GM21381 (cell line): Measurements from ENCODE around the gene PEX11B.
"Not testable (repeated sequence)": the region's sequence is repeated elsewhere in the genome, so short reads cannot be mapped to it uniquely, and the experiment has no call there.

Experiments used
- ATAC-seq: cut with Tn5 transposase; IDR thresholded peaks from one replicate; pipeline ENCODE4 v1.9.1; 2021; ENCODE audit warnings: mild to moderate bottlenecking, moderate library complexity; ENCODE audit not compliant: unreplicated experiment

PEX11B gene

GRCh38 chr1:145953861-145954260, 35.3 kb upstream of the PEX11B start:
- ATAC-seq, result no peak

DNA sequence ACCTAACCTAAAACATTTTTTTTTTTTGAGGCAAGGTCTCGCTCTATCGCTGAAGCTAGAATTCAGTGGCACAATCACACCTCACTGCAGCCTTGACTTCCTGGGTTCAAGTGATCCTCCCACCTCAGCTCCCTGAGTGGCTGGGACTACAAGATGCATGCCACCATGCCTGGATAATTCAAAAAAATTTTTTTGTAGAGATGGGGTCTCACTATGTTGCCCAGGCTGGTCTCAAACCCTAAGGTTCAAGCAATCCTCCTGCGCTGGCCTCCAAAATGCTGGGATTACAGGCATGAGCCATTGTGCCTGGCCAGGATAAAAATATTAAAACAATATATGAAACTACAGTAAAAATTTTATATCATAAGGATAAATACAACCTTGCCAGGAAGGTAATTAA, 34.4 kb upstream of the PEX11B start:
- ATAC-seq, result no peak

- no peak for ATAC-seq
These were observed 33.0 kb upstream of the PEX11B start for GRCh38 chr1:145951526-145951925.

DNA sequence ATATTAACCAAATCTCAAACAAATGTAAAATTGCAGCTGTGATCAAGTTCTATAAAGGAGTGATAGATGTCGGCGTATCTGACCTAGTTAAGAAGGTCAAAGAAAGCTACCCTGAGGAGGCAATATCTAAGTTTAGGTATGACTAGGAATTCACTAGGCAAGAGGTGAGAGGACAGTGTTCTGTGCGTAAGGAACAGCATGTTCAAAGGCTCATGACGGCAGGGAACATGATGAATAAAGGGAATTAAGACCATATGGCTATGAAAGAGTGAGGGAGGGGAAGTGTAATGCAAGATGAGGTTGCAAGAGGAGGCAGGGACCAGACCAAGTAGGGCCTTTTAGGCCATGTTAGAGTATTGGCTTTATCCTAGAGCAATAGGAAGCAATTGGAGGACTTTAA, 30.7 kb upstream of the PEX11B start:
- ATAC-seq, result no peak

- ATAC-seq, result no peak
These were observed 29.0 kb upstream of the PEX11B start for GRCh38 chr1:145947551-145947950.

DNA sequence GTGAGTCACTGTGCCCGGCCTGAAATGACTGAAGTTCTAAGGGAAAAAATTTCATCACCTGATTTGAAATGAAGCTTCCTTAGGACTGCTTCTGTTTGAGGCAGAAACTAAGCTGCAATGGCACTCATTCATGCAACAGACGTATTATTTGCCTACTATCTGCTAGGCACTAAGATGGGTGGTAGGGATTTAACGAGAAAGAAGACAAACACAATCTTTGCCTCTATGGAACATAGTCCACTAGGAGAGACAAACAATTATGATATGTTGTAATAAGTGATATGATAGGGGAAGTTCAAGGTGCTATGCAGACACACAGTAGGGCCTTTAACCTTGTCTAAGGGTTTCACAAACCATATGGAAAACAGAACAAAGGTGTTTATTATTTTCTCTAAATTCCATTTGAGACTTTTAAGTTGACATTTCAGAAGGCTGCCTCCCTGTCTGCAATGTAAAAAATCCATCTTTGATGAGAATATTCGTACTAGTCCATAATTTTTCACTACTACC, 28.0 kb upstream of the PEX11B start:
- no peak for ATAC-seq

DNA sequence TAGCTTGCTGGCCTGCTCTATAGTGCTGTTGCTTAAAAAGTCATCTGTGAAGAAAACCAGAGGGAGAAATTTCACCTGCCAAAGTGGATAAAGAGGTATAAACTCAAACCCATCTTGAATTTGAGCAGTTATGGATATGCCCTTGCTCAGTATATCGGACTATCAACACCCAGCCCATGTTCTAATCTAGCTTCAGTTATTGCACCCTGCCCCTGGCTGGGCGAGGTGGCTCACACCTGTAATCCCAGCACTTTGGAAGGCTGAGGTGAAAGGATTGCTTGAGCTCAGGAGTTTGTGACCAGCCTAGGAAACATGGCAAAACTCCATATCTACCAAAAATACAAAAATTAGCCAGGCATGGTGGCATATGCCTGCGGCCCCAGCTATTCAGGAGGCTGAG, 26.0 kb upstream of the PEX11B start:
- no peak for ATAC-seq

DNA sequence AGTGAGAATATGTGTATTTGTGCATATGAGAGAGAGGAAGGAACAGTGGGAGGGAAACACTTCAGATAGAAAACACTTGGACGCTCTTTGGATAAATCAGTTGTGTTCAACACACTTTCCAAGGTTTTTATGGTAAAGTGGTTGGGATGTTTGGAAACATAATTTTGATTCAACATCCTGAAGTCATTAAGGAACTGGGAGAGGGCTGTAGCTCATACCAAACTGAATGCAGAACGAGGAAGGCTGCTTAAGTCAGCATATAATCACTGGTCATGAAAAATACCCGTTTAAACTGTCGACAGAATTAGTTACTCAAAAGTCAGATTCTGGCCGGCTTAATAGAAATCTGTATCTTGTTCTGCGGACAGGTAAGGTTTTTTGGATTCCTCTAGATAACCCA, 24.4 kb upstream of the PEX11B start:
- no peak for ATAC-seq

GRCh38 chr1:145942405-145942804, 23.9 kb upstream of the PEX11B start:
- no peak for ATAC-seq

DNA sequence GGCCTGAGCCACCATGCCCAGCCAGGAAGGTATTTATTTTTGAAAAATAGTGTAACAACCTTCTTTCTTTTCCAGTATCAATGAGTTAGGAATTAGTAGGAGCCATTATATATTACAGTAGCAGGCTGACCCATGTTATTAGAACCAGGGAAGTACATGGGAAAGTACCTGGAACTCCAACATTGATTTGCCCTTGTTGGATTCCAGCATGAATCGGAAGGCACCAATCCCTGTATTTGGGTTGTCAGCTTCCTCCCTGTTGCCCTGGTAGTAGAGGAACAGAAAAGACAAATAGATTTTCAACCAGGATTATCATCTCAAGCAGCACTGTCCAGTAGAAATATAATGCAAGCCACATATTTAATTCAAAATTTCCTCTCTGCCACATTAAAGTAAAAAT, 18.9 kb upstream of the PEX11B start:
- ATAC-seq, result no peak

DNA sequence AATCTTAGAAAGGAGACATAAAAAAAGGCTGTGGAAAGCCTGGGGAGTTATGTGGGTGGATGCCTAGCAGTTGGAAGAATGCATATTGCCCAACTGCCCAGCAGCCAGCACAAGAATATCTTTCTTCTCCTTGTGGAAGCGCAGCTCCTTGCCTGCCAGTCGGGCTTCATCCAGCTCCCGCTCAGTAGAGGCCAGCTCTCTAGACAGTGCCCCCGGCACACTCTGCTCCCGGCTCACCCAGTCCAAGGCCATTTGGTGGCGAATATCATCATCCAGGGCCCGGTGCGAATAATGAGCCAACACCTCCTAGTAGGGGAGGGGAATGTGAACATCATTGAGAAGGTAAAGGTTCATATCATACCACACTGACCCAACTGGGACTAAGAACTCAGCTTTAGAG, 17.7 kb upstream of the PEX11B start:
- ATAC-seq, result no peak

DNA sequence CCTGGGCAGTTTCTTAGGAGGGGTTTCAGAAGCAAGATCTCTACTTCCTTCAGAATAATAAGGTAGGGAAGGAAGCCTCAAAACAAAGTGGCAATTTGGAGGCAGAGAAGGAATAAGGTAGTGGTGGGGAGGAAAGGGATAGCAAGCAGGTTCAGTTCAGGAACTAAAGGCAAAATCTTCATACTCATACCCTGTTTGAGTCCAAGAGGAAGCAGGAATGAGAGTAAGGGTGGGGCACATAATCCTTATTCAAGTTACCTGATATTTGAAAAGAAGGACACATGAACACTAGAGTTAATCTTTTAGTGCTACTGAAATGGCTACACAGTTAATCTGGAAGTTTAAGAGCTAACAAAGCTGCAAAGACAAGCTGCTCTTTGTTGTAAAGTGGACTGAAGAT, 17.2 kb upstream of the PEX11B start:
- no peak for ATAC-seq

GRCh38 chr1:145932522-145933009, 14.0 kb upstream of the PEX11B start:
- ATAC-seq, result not testable (repeated sequence)

- no peak for ATAC-seq
These were observed 9.6 kb upstream of the PEX11B start for GRCh38 chr1:145927916-145928643.

DNA sequence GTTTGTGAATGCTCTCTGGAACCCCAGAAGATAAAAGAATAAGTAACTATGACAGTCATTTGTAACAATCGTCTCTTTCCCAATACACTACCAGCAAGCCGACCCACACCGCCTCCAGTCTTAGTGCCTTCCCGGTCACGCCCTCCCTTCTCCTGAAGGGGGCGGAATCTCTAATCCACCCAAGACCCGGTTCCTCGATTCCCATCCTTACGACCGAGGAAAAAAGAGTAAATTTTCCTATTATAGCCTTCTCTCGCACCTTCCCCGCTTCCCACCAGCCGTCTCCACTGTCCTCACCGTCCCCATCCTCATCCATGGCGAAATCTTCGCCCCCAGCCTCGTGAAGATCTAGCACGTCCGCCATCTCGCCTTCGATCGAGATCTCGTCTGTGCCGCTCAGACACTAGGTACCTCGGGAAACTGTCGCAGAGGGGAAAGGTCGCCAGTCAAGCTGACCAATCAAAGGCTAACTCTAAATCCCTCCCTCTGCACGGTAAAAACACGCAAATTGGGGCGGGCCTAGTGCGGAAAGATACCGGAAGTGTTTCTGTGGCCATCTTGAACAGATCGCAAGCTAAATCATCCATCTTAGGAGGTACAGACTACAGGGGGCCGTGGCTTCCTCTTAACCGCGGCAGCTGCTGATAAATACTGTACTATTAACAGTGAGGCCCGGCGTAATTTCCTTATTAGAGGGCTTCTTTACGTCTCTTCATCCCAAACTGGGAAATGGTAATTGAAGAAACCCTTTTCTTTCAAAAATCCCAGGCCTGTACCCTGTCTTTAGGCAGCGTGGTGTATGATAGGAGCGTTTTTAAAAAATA, 8.8 kb upstream of the PEX11B start, which contains the start of gene RBM8A:
RBM8A (minus strand) TSS at position 422 of the 824 bp plus-strand sequence; CDS start at position 364, 58 bp downstream.
- peak; percentile 94 for ATAC-seq

GRCh38 chr1:145926686-145927062, 8.2 kb upstream of the PEX11B start:
- peak; percentile 4 for ATAC-seq

- ATAC-seq, result no peak
These were observed 3.7 kb upstream of the PEX11B start for GRCh38 chr1:145922266-145922665.

DNA sequence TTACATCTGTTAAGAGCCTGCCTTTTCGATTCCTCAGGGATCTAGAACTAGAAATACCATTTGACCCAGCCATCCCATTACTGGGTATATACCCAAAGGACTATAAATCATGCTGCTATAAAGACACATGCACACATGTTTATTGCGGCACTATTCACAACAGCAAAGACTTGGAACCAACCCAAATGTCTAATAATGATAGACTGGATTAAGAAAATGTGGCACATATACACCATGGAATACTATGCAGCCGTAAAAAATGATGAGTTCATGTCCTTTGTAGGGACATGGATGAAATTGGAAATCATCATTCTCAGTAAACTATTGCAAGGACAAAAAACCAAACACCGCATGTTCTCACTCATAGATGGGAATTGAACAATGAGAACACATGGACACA, 1.8 kb upstream of the PEX11B start:
- not testable (repeated sequence) for ATAC-seq

GRCh38 chr1:145918992-145919939, 749 bp upstream of the PEX11B start:
- ATAC-seq, result peak; percentile 12

DNA sequence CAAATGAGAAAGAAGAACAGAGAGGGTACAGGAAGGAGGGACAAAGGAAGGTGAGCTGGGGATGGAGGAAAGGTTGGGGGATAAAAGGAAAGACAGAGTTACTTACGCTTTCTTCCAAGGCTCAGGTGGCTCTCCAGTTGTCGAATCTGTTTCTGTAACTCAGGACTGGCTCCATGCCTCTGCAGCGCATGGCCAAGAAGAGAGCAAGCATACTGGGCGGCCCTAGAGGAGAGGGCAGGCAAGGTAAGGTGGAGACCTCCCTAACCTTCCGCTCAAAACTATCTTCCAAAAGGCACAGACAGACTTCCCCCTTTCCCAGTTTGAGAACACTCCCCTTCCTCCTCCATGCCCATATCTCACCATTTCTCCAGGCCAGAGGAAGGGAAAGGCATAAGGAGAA, 922 bp downstream of the PEX11B start:
- no peak for ATAC-seq

DNA sequence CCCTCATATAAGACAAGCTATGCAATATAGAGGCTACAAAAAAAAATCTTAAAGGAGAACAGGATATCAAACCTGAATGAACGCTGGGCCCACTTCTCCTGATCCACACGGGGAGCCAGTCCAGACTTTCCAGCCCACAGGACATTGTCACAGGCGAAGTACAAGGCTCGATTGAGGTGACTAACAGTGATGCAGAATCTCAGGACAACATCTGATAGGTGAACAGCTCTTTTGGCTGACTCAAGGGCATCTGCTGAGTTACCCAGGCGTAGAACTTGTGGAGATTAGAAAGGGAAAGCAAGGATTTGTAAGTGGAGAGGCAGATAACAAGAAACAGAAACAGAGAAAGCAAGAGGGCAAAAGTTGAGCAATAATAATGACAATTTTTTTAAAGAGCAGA, 1.8 kb downstream of the PEX11B start:
- ATAC-seq, result no peak
